CD4-positive, alpha-beta T cell (primary cell): ENCODE data around the gene TAPBP. TPM values are rescaled to one million over a fixed set of nuclear protein-coding genes. Genes with fewer than 3 reads are reported as not detected.
A peak's percentile ranks its signal among the peaks of the same experiment; 100 is the strongest.

ENCODE experiments used
- ATAC-seq: fragments of 200-7000 bp; cut with Tn5 transposase; one replicate; pipeline ENCODE4 v1.10.0; 2022; ENCODE audit warnings: mild to moderate bottlenecking; ENCODE audit not compliant: poor library complexity
- CTCF ChIA-PET: fragments of 350-600 bp; sonication (Branson Sonifier 250); formaldehyde crosslinking; loops from one replicate; lab custom pipeline; 2021; ENCODE audit warnings: antibody characterized with exemption, inconsistent platforms; lab: Charles Lee
- POLR2A ChIA-PET: fragments of 350-600 bp; sonication (Branson Sonifier 250); formaldehyde crosslinking; loops from one replicate; lab custom pipeline; 2021; ENCODE audit warnings: antibody characterized with exemption, inconsistent platforms; lab: Charles Lee
- DNase-seq, 14 experiments: peaks; one replicate each; pipeline ENCODE4 v3.0.0-alpha.2; 2013 to 2020; ENCODE audit warnings: mixed read lengths in 2 of 14
- H3K27ac ChIP-seq, 2 donors: one replicate each; pipeline versions ENCODE4 v1.5.1 to v1.7.0; 2013; ENCODE audit warnings: low read length in 2 of 2, low read depth in 1 of 2, mild to moderate bottlenecking in 1 of 2
- H3K27me3 ChIP-seq, 2 experiments: 1 replicate in 1 of 2; 2 replicates in 1 of 2; pipeline versions ENCODE4 v1.6.1 to v1.7.0; 2013; ENCODE audit warnings: low read length in 2 of 2, control low read depth in 1 of 2, mild to moderate bottlenecking in 1 of 2, moderate library complexity in 1 of 2; ENCODE audit not compliant: insufficient read depth in 2 of 2, control insufficient read depth in 1 of 2
- H3K36me3 ChIP-seq: one replicate; pipeline ENCODE4 v1.6.1; 2013; ENCODE audit warnings: low read length, control low read depth; ENCODE audit not compliant: insufficient read depth
- H3K4me1 ChIP-seq: one replicate; pipeline ENCODE4 v1.6.1; 2013; ENCODE audit warnings: low read length, control low read depth; ENCODE audit not compliant: insufficient read depth
- H3K4me3 ChIP-seq: one replicate; pipeline ENCODE4 v1.5.1; 2013; ENCODE audit warnings: mild to moderate bottlenecking, low read length, moderate library complexity
- H3K9me3 ChIP-seq, 2 experiments: 1 replicate in 1 of 2; 2 replicates in 1 of 2; pipeline versions ENCODE4 v1.6.1 to v1.7.0; 2013; ENCODE audit warnings: low read length in 2 of 2, mild to moderate bottlenecking in 2 of 2, control low read depth in 1 of 2, moderate library complexity in 1 of 2; ENCODE audit not compliant: control insufficient read depth in 1 of 2, insufficient read depth in 1 of 2
- H3K27ac Mint-ChIP-seq: one replicate; pipeline ENCODE4 v1.8.0; 2020; ENCODE audit warnings: mixed read lengths
- H3K27me3 Mint-ChIP-seq: one replicate; pipeline ENCODE4 v1.8.0; 2021; ENCODE audit warnings: mixed read lengths
- H3K36me3 Mint-ChIP-seq: one replicate; pipeline ENCODE4 v1.8.0; 2021; ENCODE audit warnings: low read depth, mixed read lengths
- H3K4me1 Mint-ChIP-seq: one replicate; pipeline ENCODE4 v1.8.0; 2021; ENCODE audit warnings: low read depth, mixed read lengths
- H3K4me3 Mint-ChIP-seq: one replicate; pipeline ENCODE4 v1.8.0; 2020; ENCODE audit warnings: mild to moderate bottlenecking, mixed read lengths
- H3K9me3 Mint-ChIP-seq: one replicate; pipeline ENCODE4 v1.8.0; 2020; ENCODE audit warnings: mixed read lengths
- intact Hi-C, 2 experiments: fragments of 100-400 bp; cut with DNase I in 1 of 2; cut with micrococcal nuclease in 1 of 2; formaldehyde crosslinking; loops; one replicate each; pipeline versions ENCODE4 v1.15.1 to v1.9.0; 2023 to 2025; cut with DNase I, micrococcal nuclease
- total RNA-seq, 174 experiments: library from RNA in 2 of 174; stranded (reverse) in 2 of 174; gene quantifications; one replicate each; pipeline ENCODE4 v1.2.3 and lab custom pipeline; 2021 to 2026
- TF ChIP-seq, protein P1 (sequence below): fragments of 200-600 bp; IDR thresholded peaks from one replicate; pipeline ENCODE4 v1.8.0; 2022; ENCODE audit warnings: antibody characterized with exemption, mild to moderate bottlenecking

Gene TAPBP
- total RNA-seq, 2 experiments from 2014 or later, result 203 to 206 TPM

GRCh38 chr6:33273129-33273923, 40.6 kb downstream of the TAPBP start:
- POLR2A ChIA-PET, result interaction anchor here (3.0 to 4.2 kb wide), 4 partner anchors 16 to 71 kb away, joined by 57 to 105 read pairs (median 88); partner anchors contain the start of genes PFDN6, RGL2 and WDR46

GRCh38 chr6:33272275-33273128, 41.4 kb downstream of the TAPBP start:
- Histone ChIP-seq H3K4me1 (peaks cover 67% of the 10 kb centered on the region), H3K9me3 (no peaks in the 10 kb centered on the region), H3K27me3 (no peaks in the 10 kb centered on the region), H3K27ac (peak overlapping the region; percentile 92), H3K4me3 (peak overlapping the region; percentile 93), H3K36me3 (peaks cover 66% of the 10 kb centered on the region)
- Mint-ChIP-seq H3K27ac (peak overlapping the region; percentile 97), H3K4me3 (peak overlapping the region; percentile 96), H3K27me3 (no peaks in the 10 kb centered on the region), H3K9me3 (no peaks in the 10 kb centered on the region), H3K36me3 (peaks cover 90% of the 10 kb centered on the region), H3K4me1 (peaks cover 75% of the 10 kb centered on the region)
- DNase-seq (peak in 2 of 14 experiments; percentile 17 to 30), ATAC-seq (peak; percentile 3)
- intact Hi-C loops, result loop anchor here (2.0 to 10.0 kb wide), 6 partner anchors 40 to 1370 kb away; partner anchors contain the start of genes LEMD2 (in 1 of the 2), RXRB (in 1 of the 2), SLC39A7 (in 1 of the 2) and TAPBP (in 1 of the 2)
- POLR2A ChIA-PET, result interaction anchor here (0.6 to 4.2 kb wide), 36 partner anchors 8 to 1314 kb away, joined by 3 to 105 read pairs (median 5); partner anchors contain the start of genes BAK1, BRD2, CUTA and HLA-DPB1
- TF ChIP-seq, protein P1, sequence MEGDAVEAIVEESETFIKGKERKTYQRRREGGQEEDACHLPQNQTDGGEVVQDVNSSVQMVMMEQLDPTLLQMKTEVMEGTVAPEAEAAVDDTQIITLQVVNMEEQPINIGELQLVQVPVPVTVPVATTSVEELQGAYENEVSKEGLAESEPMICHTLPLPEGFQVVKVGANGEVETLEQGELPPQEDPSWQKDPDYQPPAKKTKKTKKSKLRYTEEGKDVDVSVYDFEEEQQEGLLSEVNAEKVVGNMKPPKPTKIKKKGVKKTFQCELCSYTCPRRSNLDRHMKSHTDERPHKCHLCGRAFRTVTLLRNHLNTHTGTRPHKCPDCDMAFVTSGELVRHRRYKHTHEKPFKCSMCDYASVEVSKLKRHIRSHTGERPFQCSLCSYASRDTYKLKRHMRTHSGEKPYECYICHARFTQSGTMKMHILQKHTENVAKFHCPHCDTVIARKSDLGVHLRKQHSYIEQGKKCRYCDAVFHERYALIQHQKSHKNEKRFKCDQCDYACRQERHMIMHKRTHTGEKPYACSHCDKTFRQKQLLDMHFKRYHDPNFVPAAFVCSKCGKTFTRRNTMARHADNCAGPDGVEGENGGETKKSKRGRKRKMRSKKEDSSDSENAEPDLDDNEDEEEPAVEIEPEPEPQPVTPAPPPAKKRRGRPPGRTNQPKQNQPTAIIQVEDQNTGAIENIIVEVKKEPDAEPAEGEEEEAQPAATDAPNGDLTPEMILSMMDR, result no peak
- CTCF ChIA-PET, result interaction anchor here (0.6 to 2.0 kb wide), 6 partner anchors 17 to 439 kb away, joined by 3 to 16 read pairs (median 4); partner anchors contain the start of genes PFDN6, UQCC2 and WDR46

More at GRCh38 chr6:33273129-33273923, 40.6 kb downstream of the TAPBP start:
- Mint-ChIP-seq H3K9me3 (no peaks in the 10 kb centered on the region), H3K27me3 (no peaks in the 10 kb centered on the region), H3K36me3 (peaks cover 90% of the 10 kb centered on the region), H3K4me1 (peaks cover 82% of the 10 kb centered on the region), H3K27ac (peak overlapping the region; percentile 97), H3K4me3 (peak overlapping the region; percentile 96)
- ATAC-seq (no peak), DNase-seq (peak in 1 of 14 experiments; percentile 17)
- Histone ChIP-seq H3K4me1 (peaks cover 75% of the 10 kb centered on the region), H3K4me3 (peak overlapping the region; percentile 93), H3K27ac (peak overlapping the region in 1 of 2 donors; percentile 92), H3K9me3 (no peaks in the 10 kb centered on the region), H3K27me3 (no peaks in the 10 kb centered on the region), H3K36me3 (peaks cover 58% of the 10 kb centered on the region)
- TF ChIP-seq, protein P1, result no peak
- CTCF ChIA-PET, result interaction anchor here (0.9 to 1.3 kb wide), 2 partner anchors 26 to 438 kb away, joined by 3 read pairs; partner anchors contain the start of gene UQCC2
- intact Hi-C loops, result loop anchor here (2.0 to 10.0 kb wide), 6 partner anchors 39 to 1371 kb away; partner anchors contain the start of genes LEMD2 (in 1 of the 2), RXRB (in 1 of the 2), SLC39A7 (in 1 of the 2) and TAPBP (in 1 of the 2)
